ENCODE results near the gene PCDH9.

- TF ChIP-seq, protein P1, sequence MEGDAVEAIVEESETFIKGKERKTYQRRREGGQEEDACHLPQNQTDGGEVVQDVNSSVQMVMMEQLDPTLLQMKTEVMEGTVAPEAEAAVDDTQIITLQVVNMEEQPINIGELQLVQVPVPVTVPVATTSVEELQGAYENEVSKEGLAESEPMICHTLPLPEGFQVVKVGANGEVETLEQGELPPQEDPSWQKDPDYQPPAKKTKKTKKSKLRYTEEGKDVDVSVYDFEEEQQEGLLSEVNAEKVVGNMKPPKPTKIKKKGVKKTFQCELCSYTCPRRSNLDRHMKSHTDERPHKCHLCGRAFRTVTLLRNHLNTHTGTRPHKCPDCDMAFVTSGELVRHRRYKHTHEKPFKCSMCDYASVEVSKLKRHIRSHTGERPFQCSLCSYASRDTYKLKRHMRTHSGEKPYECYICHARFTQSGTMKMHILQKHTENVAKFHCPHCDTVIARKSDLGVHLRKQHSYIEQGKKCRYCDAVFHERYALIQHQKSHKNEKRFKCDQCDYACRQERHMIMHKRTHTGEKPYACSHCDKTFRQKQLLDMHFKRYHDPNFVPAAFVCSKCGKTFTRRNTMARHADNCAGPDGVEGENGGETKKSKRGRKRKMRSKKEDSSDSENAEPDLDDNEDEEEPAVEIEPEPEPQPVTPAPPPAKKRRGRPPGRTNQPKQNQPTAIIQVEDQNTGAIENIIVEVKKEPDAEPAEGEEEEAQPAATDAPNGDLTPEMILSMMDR (IDR thresholded peaks at IDR 0.05; ENCODE audit: low read depth, low read length) = no peak
- no peak for TF ChIP-seq MAX (IDR thresholded peaks at IDR 0.05; ENCODE audit: low read depth, low read length)
- TF ChIP-seq POLR2A (IDR thresholded peaks at IDR 0.05; ENCODE audit: extremely low read depth, insufficient read length) = no peak
- TF ChIP-seq MYC (IDR thresholded peaks at IDR 0.05; ENCODE audit: low read depth, low read length) = no peak
These were observed 139.3 kb downstream of the PCDH9 start for GRCh38 chr13:67090856-67091255.
